T-helper 1 cell (primary cell): ENCODE measurements around the gene ECHS1.
A peak's percentile ranks its signal among the peaks of the same experiment; 100 is the strongest.
"Not testable (repeated sequence)": the region's sequence is repeated elsewhere in the genome, so short reads cannot be mapped to it uniquely, and the experiment has no call there.

ENCODE experiments used
- DNase-seq, 5 donors: peaks; one replicate each; pipeline ENCODE4 v3.0.0-alpha.2; 2012 to 2020

ECHS1 gene

GRCh38 chr10:133399123-133399601 is 26.0 kb upstream of the ECHS1 start:
- no peak for DNase-seq

GRCh38 chr10:133397938-133398337 is 24.8 kb upstream of the ECHS1 start:
- DNase-seq, result no peak

- DNase-seq, result no peak
These were observed 23.0 kb upstream of the ECHS1 start for GRCh38 chr10:133396035-133396624.

GRCh38 chr10:133394801-133395221 is 21.7 kb upstream of the ECHS1 start:
- no peak for DNase-seq

- DNase-seq, result peak in 4 of 5 donors; percentile 89 to 93 (median 91)
These were observed 21.0 kb upstream of the ECHS1 start, which contains the start of gene MTG1 for GRCh38 chr10:133394064-133394663. MTG1 (plus strand) TSS chr10:133394157; CDS start chr10:133394221, 64 bp downstream.

GRCh38 chr10:133393401-133394063 is 20.4 kb upstream of the ECHS1 start:
- DNase-seq, result peak in 1 of 5 donors; percentile 92

- DNase-seq, result no peak
These were observed 18.8 kb upstream of the ECHS1 start for GRCh38 chr10:133391761-133392518.

- DNase-seq, result no peak
These were observed 18.1 kb upstream of the ECHS1 start for GRCh38 chr10:133391249-133391635.

- DNase-seq, result no peak
These were observed 17.6 kb upstream of the ECHS1 start for GRCh38 chr10:133390597-133391248.

- peak in 3 of 5 donors; percentile 14 to 69 (median 15) for DNase-seq
These were observed 16.0 kb upstream of the ECHS1 start for GRCh38 chr10:133388973-133389818.

- no peak for DNase-seq
These were observed 15.2 kb upstream of the ECHS1 start for GRCh38 chr10:133388236-133388972.

GRCh38 chr10:133386951-133387350 is 13.8 kb upstream of the ECHS1 start:
- DNase-seq, result not testable (repeated sequence)

- DNase-seq, result no peak
These were observed 12.1 kb upstream of the ECHS1 start for GRCh38 chr10:133385214-133385613.

GRCh38 chr10:133384071-133384470 is 10.9 kb upstream of the ECHS1 start:
- DNase-seq, result no peak

GRCh38 chr10:133383551-133383950 is 10.4 kb upstream of the ECHS1 start:
- no peak for DNase-seq

- DNase-seq, result no peak
These were observed 7.9 kb upstream of the ECHS1 start for GRCh38 chr10:133381036-133381435.

- DNase-seq, result no peak
These were observed 6.9 kb upstream of the ECHS1 start for GRCh38 chr10:133379801-133380666.

- peak; percentile 30 to 57 (median 43) for DNase-seq
These were observed 6.1 kb upstream of the ECHS1 start, which contains the start of gene PAOX for GRCh38 chr10:133379152-133379800. PAOX (plus strand) TSS chr10:133379262; CDS start chr10:133379317, 55 bp downstream.
